ENCODE data around the gene ADAM12. TPM values are rescaled to one million over a fixed set of nuclear protein-coding genes. Genes with fewer than 3 reads are reported as not detected.

Gene ADAM12
- total RNA-seq, 4 donors from 2014 or later, result under 0.01 to 1.3 (median 1.0) TPM

DNA sequence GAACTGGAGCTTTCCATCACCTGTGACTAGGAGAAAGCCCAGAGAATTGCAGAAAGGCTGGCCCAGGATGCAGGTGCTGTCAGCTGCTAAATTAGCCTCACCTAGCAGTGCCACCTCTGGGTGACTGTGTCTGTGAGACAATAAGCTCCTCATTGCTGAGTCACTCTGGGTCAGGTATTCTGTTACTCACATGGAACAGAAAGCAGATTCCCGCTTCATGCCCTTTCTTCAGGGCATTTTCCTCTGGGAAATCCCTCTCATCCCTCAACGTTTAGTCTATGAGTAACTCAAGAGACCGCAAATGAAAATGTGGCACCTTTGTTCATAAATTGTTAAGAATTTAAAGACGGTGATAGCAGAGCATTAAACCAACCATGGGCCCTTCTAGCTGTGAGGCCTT lies 184.0 kb downstream of the ADAM12 start:
- TF ChIP-seq POLR2AphosphoS5 (IDR thresholded peaks at IDR 0.05), result no peak
- TF ChIP-seq, protein P1, sequence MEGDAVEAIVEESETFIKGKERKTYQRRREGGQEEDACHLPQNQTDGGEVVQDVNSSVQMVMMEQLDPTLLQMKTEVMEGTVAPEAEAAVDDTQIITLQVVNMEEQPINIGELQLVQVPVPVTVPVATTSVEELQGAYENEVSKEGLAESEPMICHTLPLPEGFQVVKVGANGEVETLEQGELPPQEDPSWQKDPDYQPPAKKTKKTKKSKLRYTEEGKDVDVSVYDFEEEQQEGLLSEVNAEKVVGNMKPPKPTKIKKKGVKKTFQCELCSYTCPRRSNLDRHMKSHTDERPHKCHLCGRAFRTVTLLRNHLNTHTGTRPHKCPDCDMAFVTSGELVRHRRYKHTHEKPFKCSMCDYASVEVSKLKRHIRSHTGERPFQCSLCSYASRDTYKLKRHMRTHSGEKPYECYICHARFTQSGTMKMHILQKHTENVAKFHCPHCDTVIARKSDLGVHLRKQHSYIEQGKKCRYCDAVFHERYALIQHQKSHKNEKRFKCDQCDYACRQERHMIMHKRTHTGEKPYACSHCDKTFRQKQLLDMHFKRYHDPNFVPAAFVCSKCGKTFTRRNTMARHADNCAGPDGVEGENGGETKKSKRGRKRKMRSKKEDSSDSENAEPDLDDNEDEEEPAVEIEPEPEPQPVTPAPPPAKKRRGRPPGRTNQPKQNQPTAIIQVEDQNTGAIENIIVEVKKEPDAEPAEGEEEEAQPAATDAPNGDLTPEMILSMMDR (IDR thresholded peaks at IDR 0.05), result no peak
- TF ChIP-seq POLR2A (IDR thresholded peaks at IDR 0.05; ENCODE audit: low read depth), result no peak
- TF ChIP-seq EP300 (IDR thresholded peaks at IDR 0.05), result no peak
- no peaks in the 10 kb centered on the region for H3K9me3 ChIP-seq
- H3K4me3 ChIP-seq, result no peak overlapping the region
- H3K27me3 ChIP-seq, result no peaks in the 10 kb centered on the region
- H3K4me1 ChIP-seq, result no peaks in the 10 kb centered on the region
- 92% methylated on average over 4 of the region's 4 CpGs for WGBS
- DNase-seq (ENCODE audit: extremely low spot score), result no peak
- no peaks in the 10 kb centered on the region for H3K36me3 ChIP-seq
- intact Hi-C loops (cut with DNase I), result no loop called here
- no peak overlapping the region for H3K27ac ChIP-seq (replicated peaks in 1 of 4)

DNA sequence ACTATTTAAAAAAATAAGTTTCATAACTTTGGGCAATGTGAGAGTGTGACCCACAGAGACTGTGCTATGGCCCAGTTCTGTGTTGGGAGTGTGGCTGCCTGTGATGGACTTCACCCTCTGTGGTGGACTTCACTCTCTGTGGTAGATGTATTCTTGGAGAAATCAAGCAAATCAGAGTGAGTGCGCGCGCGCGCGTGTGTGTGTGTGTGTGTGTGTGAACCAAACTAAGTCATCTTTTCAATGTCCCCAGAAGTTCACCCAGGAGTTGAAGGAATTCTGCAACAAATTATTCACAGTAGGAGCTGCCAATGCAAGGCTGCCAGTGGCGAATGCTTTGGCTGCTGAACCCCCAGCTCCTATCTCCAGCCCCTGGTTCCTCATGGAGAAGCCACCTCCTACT lies 184.5 kb downstream of the ADAM12 start:
- 80% methylated on average over 7 of the region's 7 CpGs for WGBS
- Histone ChIP-seq H3K36me3 (no peaks in the 10 kb centered on the region), H3K9me3 (no peaks in the 10 kb centered on the region), H3K27me3 (no peaks in the 10 kb centered on the region), H3K4me3 (no peak overlapping the region), H3K4me1 (no peaks in the 10 kb centered on the region), H3K27ac (replicated peaks in 1 of 4) (no peak overlapping the region)
- intact Hi-C loops (cut with DNase I), result no loop called here
- TF ChIP-seq POLR2AphosphoS5 (IDR thresholded peaks at IDR 0.05), result no peak
- TF ChIP-seq EP300 (IDR thresholded peaks at IDR 0.05), result no peak
- TF ChIP-seq, protein P1 (IDR thresholded peaks at IDR 0.05), result no peak
- no peak for TF ChIP-seq POLR2A (IDR thresholded peaks at IDR 0.05; ENCODE audit: low read depth)
- no peak for DNase-seq (ENCODE audit: extremely low spot score)

DNA sequence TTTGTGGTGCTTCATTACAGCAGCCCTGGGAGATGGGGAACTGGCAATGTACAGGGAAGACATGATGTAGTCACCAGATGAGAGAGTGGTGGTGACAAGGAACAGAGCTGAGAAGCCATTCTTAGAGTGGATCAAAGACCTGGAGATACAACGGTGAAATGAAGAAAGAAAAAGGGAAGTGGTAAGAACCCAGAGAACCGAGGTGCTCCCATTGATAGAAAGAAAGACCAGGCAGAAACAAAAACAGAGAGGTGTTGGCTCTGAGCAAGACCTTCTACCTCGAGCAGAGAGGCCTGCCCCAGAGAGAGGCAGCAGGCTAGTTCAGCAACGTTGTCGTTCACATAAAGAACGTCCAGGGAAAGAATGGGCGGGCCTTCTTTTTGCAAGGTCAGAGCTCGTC lies 186.7 kb downstream of the ADAM12 start:
- intact Hi-C loops (cut with DNase I), result no loop called here
- Histone ChIP-seq H3K36me3 (no peaks in the 10 kb centered on the region), H3K9me3 (no peaks in the 10 kb centered on the region), H3K27ac (replicated peaks in 1 of 4) (no peak overlapping the region), H3K27me3 (no peaks in the 10 kb centered on the region), H3K4me1 (no peaks in the 10 kb centered on the region), H3K4me3 (no peak overlapping the region)
- WGBS, result 74% methylated on average over 8 of the region's 8 CpGs
- peak; percentile 45 for DNase-seq (ENCODE audit: extremely low spot score)
- no peak for TF ChIP-seq POLR2AphosphoS5 (IDR thresholded peaks at IDR 0.05)

DNA sequence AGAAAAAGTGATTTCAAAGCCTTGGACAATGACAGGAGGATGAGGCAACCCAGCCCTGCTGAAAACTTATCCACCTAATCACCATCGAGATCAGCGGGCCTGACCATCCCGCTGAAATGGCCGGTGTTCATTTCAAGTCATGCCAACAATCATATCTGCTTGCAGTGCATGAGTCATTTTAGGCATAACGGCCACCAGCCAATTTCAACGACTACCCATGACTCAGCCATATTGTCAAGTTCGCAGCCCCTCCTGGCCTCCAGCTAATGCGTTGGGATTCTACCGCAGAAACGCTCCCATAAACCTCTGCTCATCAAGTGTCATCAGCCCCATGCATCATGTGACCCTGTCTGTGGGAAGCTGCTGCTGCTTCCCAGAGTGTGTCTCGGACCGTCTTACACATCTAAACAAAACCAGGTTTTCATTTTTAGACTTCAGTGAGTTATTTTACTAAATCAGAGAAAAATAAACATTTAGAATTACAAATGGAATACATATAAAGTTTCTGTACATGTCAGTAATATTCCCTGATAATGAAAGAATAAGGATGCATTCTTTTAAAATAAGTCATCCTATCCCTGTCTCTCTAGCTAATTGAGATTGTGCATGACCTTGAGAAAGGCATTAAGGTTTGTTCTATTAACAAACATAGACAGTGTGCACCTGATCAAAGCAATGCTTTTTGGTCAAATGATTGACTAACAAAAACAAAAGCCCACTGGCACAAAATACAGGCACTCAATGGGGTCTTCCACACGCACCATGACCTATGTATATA lies 188.9 kb downstream of the ADAM12 start:
- Histone ChIP-seq H3K4me3 (no peak overlapping the region), H3K27me3 (no peaks in the 10 kb centered on the region), H3K27ac (replicated peaks in 1 of 4) (no peak overlapping the region), H3K36me3 (no peaks in the 10 kb centered on the region), H3K9me3 (no peaks in the 10 kb centered on the region), H3K4me1 (no peaks in the 10 kb centered on the region)
- DNase-seq (ENCODE audit: extremely low spot score), result peak; percentile 45
- intact Hi-C loops (cut with DNase I), result no loop called here
- WGBS, result 77% methylated on average over 13 of the region's 13 CpGs
- no peak for TF ChIP-seq POLR2AphosphoS5 (IDR thresholded peaks at IDR 0.05)
- TF ChIP-seq EP300 (IDR thresholded peaks at IDR 0.05), result no peak
- no peak for TF ChIP-seq POLR2A (IDR thresholded peaks at IDR 0.05; ENCODE audit: low read depth)
- TF ChIP-seq, protein P1 (IDR thresholded peaks at IDR 0.05), result no peak

GRCh38 chr10:126198681-126199080 lies 189.6 kb downstream of the ADAM12 start:
- TF ChIP-seq POLR2AphosphoS5 (IDR thresholded peaks at IDR 0.05), result no peak
- TF ChIP-seq POLR2A (IDR thresholded peaks at IDR 0.05; ENCODE audit: low read depth), result no peak
- TF ChIP-seq, protein P1 (IDR thresholded peaks at IDR 0.05), result no peak
- no peak for TF ChIP-seq EP300 (IDR thresholded peaks at IDR 0.05)
- intact Hi-C loops (cut with DNase I), result no loop called here

More at GRCh38 chr10:126198681-126199080, 189.6 kb downstream of the ADAM12 start:
- Histone ChIP-seq H3K36me3 (no peaks in the 10 kb centered on the region), H3K9me3 (no peaks in the 10 kb centered on the region), H3K4me3 (no peak overlapping the region), H3K27me3 (no peaks in the 10 kb centered on the region), H3K4me1 (no peaks in the 10 kb centered on the region), H3K27ac (replicated peaks in 1 of 4) (no peak overlapping the region)
- no peak for DNase-seq (ENCODE audit: extremely low spot score)
